ENCODE results near the gene ARHGAP8. TPM values are rescaled to one million over a fixed set of nuclear protein-coding genes. Genes with fewer than 3 reads are reported as not detected.

The ARHGAP8 gene
- total and polyA plus RNA-seq, 2 experiments from 2014 or later, result 62.8 to 64.9 TPM

GRCh38 chr22:44710474-44711240 lies 41.7 kb upstream of the ARHGAP8 start:
- ATAC-seq, result no peak
- H3K27ac Mint-ChIP-seq, result no peak overlapping the region

More at GRCh38 chr22:44710474-44711240, 41.7 kb upstream of the ARHGAP8 start:
- DNase-seq (ENCODE audit: low spot score), result no peak
- Histone ChIP-seq H3F3A (replicated peaks; ENCODE audit: low read depth) (no peaks in the 10 kb centered on the region), H3K4me3 (no peak overlapping the region), H4K20me1 (replicated peaks; ENCODE audit: insufficient read depth) (0 out of 2 replicates have a peak, but pooled peaks cover 5% of the 10 kb centered on the region), H3K27ac (ENCODE audit: low read depth) (no peak overlapping the region), H3K36me3 (ENCODE audit: insufficient read depth) (no peaks in the 10 kb centered on the region), H2AFZ (no peak overlapping the region), H3K27me3 (ENCODE audit: insufficient read depth) (no peaks in the 10 kb centered on the region), H3K4me2 (no peak overlapping the region), H3K9me2 (ENCODE audit: insufficient read depth) (no peaks in the 10 kb centered on the region), H3K4me1 (ENCODE audit: insufficient read depth) (no peaks in the 10 kb centered on the region), H3K79me2 (replicated peaks; ENCODE audit: insufficient read depth) (peaks cover 8% of the 10 kb centered on the region; the same call in 1 of the 2 replicates)
- no peaks in the 10 kb centered on the region for H3K36me3 Mint-ChIP-seq (ENCODE audit: low read depth)
- H3K27me3 Mint-ChIP-seq (ENCODE audit: insufficient read depth, low read depth, poor library complexity), result peaks cover 5% of the 10 kb centered on the region
- no peak overlapping the region for H3K4me3 Mint-ChIP-seq
- peaks cover 9% of the 10 kb centered on the region; the same call in 2 of the 3 replicates for H3K4me1 Mint-ChIP-seq
- H3K9me3 Mint-ChIP-seq, result no peaks in the 10 kb centered on the region
- TF ChIP-seq NANOG (IDR thresholded peaks at IDR 0.05; ENCODE audit: borderline replicate concordance) (no peak), EZH2 (IDR thresholded peaks at IDR 0.05; ENCODE audit: low read depth, unreplicated experiment) (no peak), CREB1 (CRISPR knock-in tag; IDR thresholded peaks at IDR 0.05; ENCODE audit: low read depth) (no peak), ETS1 (IDR thresholded peaks at IDR 0.05) (no peak), CTCF (conservative IDR thresholded peaks at IDR 0.05; ENCODE audit: low read depth in 2 of 2) (no peak), REST (IDR thresholded peaks at IDR 0.05; ENCODE audit: unreplicated experiment) (no peak), STAT1 (IDR thresholded peaks at IDR 0.05; ENCODE audit: unreplicated experiment) (no peak), EZH2phosphoT487 (IDR thresholded peaks at IDR 0.05; ENCODE audit: unreplicated experiment) (no peak), JUNB (IDR thresholded peaks at IDR 0.05; ENCODE audit: unreplicated experiment) (no peak), ZNF462 (CRISPR knock-in tag; IDR thresholded peaks at IDR 0.05) (no peak), ZNF114 (CRISPR knock-in tag; IDR thresholded peaks at IDR 0.05) (no peak), POLR2AphosphoS5 (IDR thresholded peaks at IDR 0.05; ENCODE audit: low read depth) (no peak), ZNF331 (CRISPR knock-in tag; IDR thresholded peaks at IDR 0.05; ENCODE audit: low read depth) (no peak)
